ENCODE data around the gene TBXAS1. TPM values are rescaled to one million over a fixed set of nuclear protein-coding genes. Genes with fewer than 3 reads are reported as not detected.

TBXAS1 gene
- total and polyA plus RNA-seq, 8 donors: 0.74 to 18.4 (median 2.2) TPM

DNA sequence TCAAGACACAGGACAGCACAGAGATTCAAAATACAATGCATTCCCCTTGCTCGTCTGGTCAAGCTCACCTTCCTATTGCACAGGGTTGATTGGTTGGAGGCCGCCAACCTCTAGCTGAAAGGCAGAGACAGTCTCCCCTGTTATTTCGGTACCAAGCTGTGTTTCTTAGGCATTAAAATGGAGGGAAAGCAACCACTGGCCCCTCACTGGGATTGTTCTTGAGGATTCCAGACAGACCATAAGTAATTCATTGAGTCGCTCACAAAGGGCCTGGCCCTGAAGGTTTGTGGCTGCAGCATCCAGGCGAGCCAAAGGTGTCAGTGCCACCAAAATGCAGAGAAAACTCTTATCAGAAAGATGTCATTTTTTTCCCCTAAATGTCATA is 152.4 kb downstream of the TBXAS1 start:
- intact Hi-C loops (cut with DNase I): no loop called here
- FAIRE-seq (no peak), DNase-seq (no peak), ATAC-seq (no peak)
- WGBS, 2 donors: 93 to 99% methylated on average over 5 of the region's 5 CpGs
- Histone ChIP-seq H3K4me3 (no peak overlapping the region), H3K4me1 (no peaks in the 10 kb centered on the region), H3K27me3 (no peaks in the 10 kb centered on the region), H3K9me3 (no peaks in the 10 kb centered on the region), H3K27ac (no peak overlapping the region), H3K36me3 (no peaks in the 10 kb centered on the region)
- no peak for TF ChIP-seq CTCF (IDR thresholded peaks at IDR 0.05)

DNA sequence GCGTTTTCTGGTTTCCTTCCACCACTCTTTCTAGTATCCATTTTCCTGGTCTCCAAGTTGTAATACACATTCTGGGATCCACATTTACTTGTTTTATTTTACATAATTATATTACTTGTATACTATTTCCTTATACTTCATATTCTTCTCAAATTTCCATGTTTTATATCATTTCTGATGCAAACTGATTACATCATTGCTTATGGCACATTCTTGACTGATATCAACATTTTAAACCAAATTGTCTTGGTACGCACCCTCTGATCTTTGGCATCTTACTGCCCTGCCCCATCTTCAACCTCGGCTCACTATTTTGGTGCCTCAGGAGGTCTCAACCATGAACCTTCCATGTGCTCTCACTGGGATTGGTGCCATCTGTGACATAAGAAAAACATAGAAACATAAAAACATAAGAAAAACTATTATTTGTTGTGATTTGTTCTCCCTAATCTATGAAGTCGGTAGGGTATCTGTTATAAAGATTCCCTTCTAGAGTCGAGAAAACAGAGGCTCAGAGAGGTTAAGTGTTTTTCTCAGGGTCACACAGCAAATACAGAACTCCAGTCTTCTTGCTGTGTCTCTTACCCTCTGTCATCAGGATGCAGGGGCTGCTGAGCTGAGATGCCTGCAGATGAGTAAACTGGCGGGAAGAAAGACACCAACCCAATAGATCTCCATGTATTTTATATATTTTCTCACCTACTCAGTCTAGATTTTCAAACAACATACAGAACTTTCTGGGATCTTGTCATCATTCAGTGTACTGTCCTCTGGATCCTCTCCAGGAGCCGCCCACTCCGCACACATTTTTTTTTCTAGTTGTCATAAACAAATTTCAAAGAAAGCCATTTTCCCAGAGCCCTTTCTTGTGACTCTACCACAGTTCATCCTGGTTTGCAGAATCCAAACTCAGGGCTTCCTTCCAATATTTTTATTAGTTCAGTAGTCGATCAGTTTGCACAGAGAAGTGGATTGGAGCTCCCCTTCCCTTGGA is 154.2 kb downstream of the TBXAS1 start:
- intact Hi-C loops (cut with DNase I): no loop called here
- no peak for ATAC-seq
- Histone ChIP-seq H3K4me1 (no peaks in the 10 kb centered on the region), H3K9me3 (no peaks in the 10 kb centered on the region), H3K36me3 (no peaks in the 10 kb centered on the region), H3K27ac (no peak overlapping the region), H3K27me3 (no peaks in the 10 kb centered on the region), H3K4me3 (no peak overlapping the region)
- no peak for DNase-seq
- WGBS, 2 donors: 67 to 75% methylated on average over 9 of the region's 9 CpGs
- FAIRE-seq: no peak
- TF ChIP-seq CTCF (IDR thresholded peaks at IDR 0.05): no peak

GRCh38 chr7:139984642-139985539 is 155.8 kb downstream of the TBXAS1 start:
- Histone ChIP-seq H3K4me1 (no peaks in the 10 kb centered on the region), H3K9me3 (no peaks in the 10 kb centered on the region), H3K27me3 (no peaks in the 10 kb centered on the region), H3K4me3 (no peak overlapping the region), H3K27ac (no peak overlapping the region), H3K36me3 (no peaks in the 10 kb centered on the region)
- DNase-seq (no peak), FAIRE-seq (no peak), ATAC-seq (no peak)
- intact Hi-C loops (cut with DNase I): no loop called here
- TF ChIP-seq CTCF (IDR thresholded peaks at IDR 0.05): no peak
- WGBS, 2 donors: 69 to 71% methylated on average over 8 of the region's 8 CpGs

- FAIRE-seq: no peak
- whole genome bisulfite sequencing, 2 donors: 86 to 90% methylated on average over 10 of the region's 10 CpGs
- no peak for TF ChIP-seq CTCF (IDR thresholded peaks at IDR 0.05)
Measured at GRCh38 chr7:139985811-139986210, 156.7 kb downstream of the TBXAS1 start.

More at GRCh38 chr7:139985811-139986210, 156.7 kb downstream of the TBXAS1 start:
- intact Hi-C loops (cut with DNase I): no loop called here
- no peak overlapping the region for H3K4me3 ChIP-seq
- no peaks in the 10 kb centered on the region for H3K36me3 ChIP-seq
- H3K27me3 ChIP-seq: no peaks in the 10 kb centered on the region
- H3K27ac ChIP-seq: no peak overlapping the region
- ATAC-seq: no peak
- no peak for DNase-seq
- no peaks in the 10 kb centered on the region for H3K9me3 ChIP-seq
- no peaks in the 10 kb centered on the region for H3K4me1 ChIP-seq
